ENCODE data around the gene CUL1.

- TF ChIP-seq, protein P1, sequence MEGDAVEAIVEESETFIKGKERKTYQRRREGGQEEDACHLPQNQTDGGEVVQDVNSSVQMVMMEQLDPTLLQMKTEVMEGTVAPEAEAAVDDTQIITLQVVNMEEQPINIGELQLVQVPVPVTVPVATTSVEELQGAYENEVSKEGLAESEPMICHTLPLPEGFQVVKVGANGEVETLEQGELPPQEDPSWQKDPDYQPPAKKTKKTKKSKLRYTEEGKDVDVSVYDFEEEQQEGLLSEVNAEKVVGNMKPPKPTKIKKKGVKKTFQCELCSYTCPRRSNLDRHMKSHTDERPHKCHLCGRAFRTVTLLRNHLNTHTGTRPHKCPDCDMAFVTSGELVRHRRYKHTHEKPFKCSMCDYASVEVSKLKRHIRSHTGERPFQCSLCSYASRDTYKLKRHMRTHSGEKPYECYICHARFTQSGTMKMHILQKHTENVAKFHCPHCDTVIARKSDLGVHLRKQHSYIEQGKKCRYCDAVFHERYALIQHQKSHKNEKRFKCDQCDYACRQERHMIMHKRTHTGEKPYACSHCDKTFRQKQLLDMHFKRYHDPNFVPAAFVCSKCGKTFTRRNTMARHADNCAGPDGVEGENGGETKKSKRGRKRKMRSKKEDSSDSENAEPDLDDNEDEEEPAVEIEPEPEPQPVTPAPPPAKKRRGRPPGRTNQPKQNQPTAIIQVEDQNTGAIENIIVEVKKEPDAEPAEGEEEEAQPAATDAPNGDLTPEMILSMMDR (IDR thresholded peaks at IDR 0.05): no peak
- no peak for TF ChIP-seq POLR2A (IDR thresholded peaks at IDR 0.05)
These were observed 28.8 kb upstream of the CUL1 start for GRCh38 chr7:148669927-148670326.
